GM12892 (cell line): ENCODE data around the gene ST3GAL3.
"Not testable (repeated sequence)": the region's sequence is repeated elsewhere in the genome, so short reads cannot be mapped to it uniquely, and the experiment has no call there.

ENCODE experiments used
- DNase-seq: peaks from one replicate; pipeline ENCODE4 v3.0.0; 2011; ENCODE audit not compliant: insufficient read length
- FAIRE-seq: peaks from 2 replicates; lab custom pipeline; 2011; peaks lifted over from hg19 to GRCh38; lab: Jason Lieb, UNC
- POLR2A ChIP-seq: IDR thresholded peaks from 2 replicates; pipeline ENCODE4 v1.6.1; 2011; ENCODE audit warnings: low read depth, low read length, control low read depth
- POLR2AphosphoS5 ChIP-seq: IDR thresholded peaks from 2 replicates; pipeline ENCODE4 v1.6.1; 2011; ENCODE audit warnings: low read depth, low read length, control low read depth
- TAF1 ChIP-seq: IDR thresholded peaks from 2 replicates; pipeline ENCODE4 v1.6.1; 2011; ENCODE audit warnings: low read depth, mild to moderate bottlenecking, control low read depth, low read length, borderline replicate concordance

ST3GAL3 gene

DNA sequence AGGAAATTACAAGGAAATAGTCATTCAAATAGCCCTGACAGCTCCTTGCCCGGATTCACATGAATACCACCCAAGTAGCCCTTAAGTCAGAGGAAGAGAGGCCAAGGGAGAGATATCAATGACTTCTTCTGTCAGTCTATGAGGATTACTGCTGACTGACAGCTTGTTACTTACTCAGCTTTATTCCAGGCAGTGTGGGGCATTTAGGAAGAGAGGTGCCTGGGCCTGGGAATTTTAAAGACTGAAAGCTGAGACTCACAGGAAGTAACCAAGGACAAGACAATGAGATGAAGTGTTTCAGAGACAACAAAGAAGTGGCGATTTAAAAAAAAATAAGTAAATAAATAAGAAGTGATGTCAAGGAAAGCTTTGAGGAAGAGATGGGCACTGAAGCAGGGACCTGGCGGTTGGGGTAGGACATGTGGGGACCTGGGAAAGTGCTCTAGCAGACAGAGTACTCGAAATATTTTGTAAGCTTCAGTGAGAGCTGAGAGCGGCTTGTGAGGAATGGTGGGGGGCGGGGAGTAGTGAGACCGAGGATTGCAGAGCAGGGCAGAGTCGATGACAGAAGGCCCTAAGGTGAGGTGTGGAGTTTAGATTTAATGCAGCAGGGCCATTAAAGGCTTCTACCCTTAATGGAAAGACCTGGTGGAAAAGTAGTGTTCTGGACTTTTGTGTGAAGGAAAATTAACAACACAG lies 58.9 kb downstream of the ST3GAL3 start:
- TF ChIP-seq POLR2AphosphoS5 (no peak), POLR2A (no peak), TAF1 (no peak)
- FAIRE-seq, result no peak
- no peak for DNase-seq

DNA sequence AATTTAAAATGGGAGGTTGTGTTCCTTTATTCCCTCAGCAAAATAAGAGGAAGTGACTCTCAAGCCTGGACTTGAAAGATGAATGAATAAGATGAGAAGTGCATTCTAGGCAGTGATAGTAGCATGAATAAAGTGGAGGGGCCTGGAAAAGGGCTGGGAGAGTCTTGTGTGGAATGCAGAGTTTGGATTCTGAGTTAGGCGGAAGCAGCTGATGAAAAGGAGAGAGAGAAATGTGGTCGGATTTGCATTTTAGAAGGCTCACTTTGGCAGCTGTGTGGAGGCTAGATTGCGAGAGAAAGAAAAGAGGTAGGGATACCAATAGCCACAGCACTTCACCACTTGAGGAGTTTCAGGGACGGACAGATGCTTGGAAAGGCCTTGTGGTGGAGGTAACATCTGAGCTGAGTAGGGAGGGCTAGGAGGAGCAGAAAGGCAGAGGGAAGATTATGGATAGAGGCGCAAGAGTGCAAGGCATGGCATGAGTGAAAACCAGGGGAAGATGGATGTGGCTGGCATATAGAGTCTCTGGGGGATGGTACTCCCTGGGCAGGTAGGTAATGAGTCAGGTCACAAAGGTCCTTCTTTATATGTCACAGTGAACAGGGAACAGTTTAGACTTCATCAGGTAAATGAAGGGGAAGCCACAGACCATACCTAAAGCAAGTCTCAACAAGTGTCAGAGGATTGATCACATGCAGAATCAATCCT lies 59.6 kb downstream of the ST3GAL3 start:
- no peak for TF ChIP-seq TAF1
- no peak for TF ChIP-seq POLR2A
- TF ChIP-seq POLR2AphosphoS5, result no peak
- DNase-seq (no peak), FAIRE-seq (no peak)

- TF ChIP-seq POLR2AphosphoS5 (no peak), TAF1 (no peak), POLR2A (no peak)
- FAIRE-seq (no peak), DNase-seq (no peak)
Observed at GRCh38 chr1:43768168-43768567, 60.8 kb downstream of the ST3GAL3 start.

GRCh38 chr1:43769350-43769908 lies 62.1 kb downstream of the ST3GAL3 start:
- no peak for DNase-seq
- no peak for TF ChIP-seq POLR2A
- no peak for TF ChIP-seq TAF1
- no peak for TF ChIP-seq POLR2AphosphoS5
- FAIRE-seq, result peak; percentile 77

DNA sequence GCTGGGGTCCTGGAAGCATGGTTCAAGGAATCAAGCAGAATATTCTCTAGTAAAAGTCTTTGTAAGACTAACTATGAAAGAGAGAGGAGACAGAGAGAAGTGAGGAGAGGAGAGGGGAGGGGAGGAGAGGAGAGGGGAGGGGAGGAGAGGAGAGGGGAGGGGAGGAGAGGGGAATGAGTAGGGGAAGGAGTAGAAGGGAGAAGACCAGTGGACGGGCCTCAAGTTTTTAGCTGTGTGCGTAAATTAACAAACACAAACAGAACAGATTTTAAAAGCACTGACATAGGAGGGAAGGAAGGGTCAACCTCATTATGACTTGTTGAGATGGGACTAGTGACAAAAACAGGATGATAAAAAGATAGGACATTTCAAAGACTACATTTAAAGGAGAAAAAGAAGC lies 62.8 kb downstream of the ST3GAL3 start:
- DNase-seq (no peak), FAIRE-seq (no peak)
- TF ChIP-seq POLR2A (no peak), TAF1 (no peak), POLR2AphosphoS5 (no peak)

DNA sequence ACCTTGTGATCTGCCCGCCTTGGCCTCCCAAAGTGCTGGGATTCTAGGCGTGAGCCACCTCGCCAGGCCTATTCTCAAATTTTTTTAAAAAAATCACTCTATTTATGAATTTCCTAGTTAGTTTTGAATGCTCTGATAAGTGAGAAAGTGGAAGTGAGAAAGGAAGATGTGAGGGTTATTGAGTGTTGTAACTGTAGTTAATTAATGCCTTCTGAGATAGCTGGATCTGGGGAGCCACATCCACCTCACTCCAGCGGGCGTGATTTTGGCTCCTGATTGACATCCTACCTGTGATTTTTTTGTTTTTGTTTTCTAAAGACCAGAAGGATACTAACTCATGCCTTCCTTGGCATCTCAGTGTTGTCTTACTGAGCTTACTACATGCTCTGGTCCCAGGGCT lies 65.6 kb downstream of the ST3GAL3 start:
- TF ChIP-seq POLR2AphosphoS5, result no peak
- FAIRE-seq (no peak), DNase-seq (no peak)

DNA sequence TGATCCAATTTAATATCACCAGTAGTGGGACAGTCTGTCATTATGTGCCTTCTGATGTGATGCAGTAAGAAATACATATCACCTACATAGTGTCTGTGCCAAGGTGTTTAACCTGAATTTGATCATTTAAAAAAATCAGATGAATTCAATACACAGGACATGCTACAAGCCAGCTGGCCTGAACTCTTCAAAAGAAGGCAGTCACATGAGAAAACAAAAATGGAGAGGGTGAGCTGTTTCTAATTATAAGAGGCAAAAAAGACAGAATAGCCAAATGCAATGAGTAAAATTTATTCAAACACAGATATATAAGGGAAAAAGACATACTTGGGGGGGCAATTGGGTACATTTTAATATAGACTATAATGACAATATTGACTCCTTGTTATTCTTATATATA lies 66.5 kb downstream of the ST3GAL3 start:
- DNase-seq (no peak), FAIRE-seq (no peak)
- TF ChIP-seq POLR2A (no peak), TAF1 (no peak), POLR2AphosphoS5 (no peak)

- TF ChIP-seq POLR2A (no peak), POLR2AphosphoS5 (no peak), TAF1 (no peak)
- no peak for DNase-seq
- no peak for FAIRE-seq
Observed at GRCh38 chr1:43774359-43774758, 67.0 kb downstream of the ST3GAL3 start.

DNA sequence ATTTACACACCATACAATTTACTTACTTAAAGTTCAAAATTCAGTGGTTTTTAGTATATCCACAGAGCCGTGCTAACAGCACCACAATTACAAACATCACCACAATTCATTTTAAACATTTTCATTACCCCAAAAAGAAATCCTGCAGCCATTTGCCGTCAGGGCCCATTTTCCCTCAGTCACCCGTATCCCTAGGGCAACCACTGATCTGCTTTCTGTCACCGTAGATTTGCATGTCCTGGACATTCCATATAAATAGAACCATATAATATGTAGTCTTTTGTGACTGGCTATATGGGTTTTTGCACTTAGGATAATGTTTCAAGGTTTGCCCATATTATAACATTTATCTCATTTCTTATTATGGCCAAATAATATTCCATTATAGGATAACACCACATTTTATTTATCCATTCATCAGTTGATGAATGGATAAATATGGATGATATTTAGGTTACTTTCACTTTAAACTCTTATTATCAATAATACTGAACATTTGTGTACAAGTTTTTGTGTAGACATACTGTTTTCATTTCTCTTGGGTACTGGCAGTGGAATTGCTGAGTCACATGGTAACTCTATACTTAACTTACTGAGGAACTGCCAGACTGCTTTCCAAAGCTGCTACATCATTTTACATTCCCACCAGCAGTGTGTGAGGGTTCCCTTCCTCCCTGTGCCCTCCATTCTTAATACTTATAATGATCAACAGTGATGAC lies 68.9 kb downstream of the ST3GAL3 start:
- FAIRE-seq, result no peak
- TF ChIP-seq POLR2A, result no peak
- no peak for TF ChIP-seq POLR2AphosphoS5
- no peak for TF ChIP-seq TAF1
- DNase-seq, result no peak

GRCh38 chr1:43777916-43778315 lies 70.6 kb downstream of the ST3GAL3 start:
- not testable (repeated sequence) for DNase-seq, FAIRE-seq

DNA sequence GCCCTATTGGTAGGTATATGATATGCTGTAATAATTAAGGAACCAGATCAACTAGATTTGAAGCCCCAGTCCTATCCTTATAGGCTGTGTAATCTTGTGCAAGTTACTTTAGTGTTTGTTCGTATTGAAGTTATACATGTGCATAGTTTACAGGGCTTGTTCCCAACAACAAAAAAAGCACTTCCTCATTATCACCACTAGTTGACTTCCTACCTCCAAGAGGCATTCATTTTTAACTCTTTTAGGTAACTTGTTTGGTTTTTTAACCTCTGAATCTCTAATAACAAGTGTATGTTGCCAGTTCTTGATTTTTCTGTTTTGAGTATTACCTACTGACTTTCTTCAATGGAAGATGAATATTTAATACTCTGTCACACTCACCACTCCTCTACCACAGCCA lies 71.9 kb downstream of the ST3GAL3 start:
- FAIRE-seq, result no peak

DNA sequence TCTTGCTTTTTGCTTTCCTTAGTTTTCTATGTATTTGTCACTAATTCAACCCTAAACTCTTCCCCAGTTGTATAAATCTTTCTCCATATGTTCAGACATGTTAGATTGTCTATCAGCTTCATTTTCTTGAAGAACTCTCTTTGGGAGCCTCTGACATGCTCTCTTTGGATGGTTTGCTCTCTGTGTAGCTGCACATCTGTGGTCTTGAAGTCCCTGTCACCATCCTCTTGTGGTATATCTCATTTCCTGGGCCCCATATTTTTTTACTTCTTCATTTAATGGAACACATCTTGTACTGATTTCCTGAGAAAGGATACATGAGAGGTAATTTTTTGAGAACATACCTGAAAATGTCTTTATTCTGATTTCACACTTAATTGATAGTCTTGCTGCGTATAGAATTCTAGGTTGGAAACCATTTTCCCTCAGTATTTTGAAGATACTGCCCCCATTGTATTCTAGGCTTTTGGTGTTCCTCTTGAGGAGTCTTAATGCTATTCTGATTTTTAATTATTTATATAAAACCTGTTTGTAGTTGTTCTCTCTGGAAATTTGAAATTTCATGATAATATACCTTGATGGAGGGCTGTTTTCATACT lies 72.6 kb downstream of the ST3GAL3 start:
- TF ChIP-seq TAF1 (no peak), POLR2AphosphoS5 (no peak), POLR2A (no peak)
- FAIRE-seq, result no peak
- DNase-seq, result no peak

More for the DNA sequence above, 71.9 kb downstream of the ST3GAL3 start:
- no peak for DNase-seq
- TF ChIP-seq POLR2AphosphoS5 (no peak), POLR2A (no peak), TAF1 (no peak)

DNA sequence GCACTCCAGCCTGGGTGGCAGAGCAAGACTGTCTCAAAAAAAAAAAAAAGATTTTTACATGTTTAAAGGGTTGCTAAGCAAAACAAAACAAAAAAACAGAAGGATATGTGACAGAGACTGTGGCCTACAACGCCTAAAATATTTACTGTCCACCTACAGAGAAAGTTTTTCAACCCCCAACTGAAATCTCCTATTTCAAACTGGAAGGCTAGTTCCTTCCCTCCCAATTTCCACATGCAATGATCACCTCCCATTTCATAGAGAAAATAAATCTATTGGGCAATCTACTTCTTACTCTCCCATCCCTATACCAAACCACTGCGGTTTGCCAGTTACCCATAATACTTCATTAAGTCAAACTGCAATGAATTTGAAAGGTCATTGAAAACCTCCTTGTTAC lies 74.2 kb downstream of the ST3GAL3 start:
- DNase-seq, result no peak
- TF ChIP-seq POLR2A (no peak), TAF1 (no peak), POLR2AphosphoS5 (no peak)
- no peak for FAIRE-seq
